GM13977 (cell line): Measurements from ENCODE around the gene ANXA10.

Experiments
- DNase-seq: peaks from one replicate; pipeline ENCODE4 v3.0.0; 2012; ENCODE audit warnings: low spot score
- in situ Hi-C: fragments of 300-500 bp; cut with MboI; formaldehyde crosslinking; loops from one replicate; pipeline ENCODE4 v1.12.0; 2022; ENCODE audit warnings: low sequenced_read_pairs, low pct_unique_long_range_greater_than_20kb, mixed read lengths, inconsistent platforms; ENCODE audit not compliant: unreplicated experiment
- TF ChIP-seq, protein P1 (sequence below): IDR thresholded peaks from 2 replicates; pipeline ENCODE4 v1.5.1; 2012; ENCODE audit warnings: mild to moderate bottlenecking, control low read depth; ENCODE audit not compliant: insufficient read depth; ENCODE audit errors: extremely low read depth, missing control alignments

ANXA10 gene

DNA sequence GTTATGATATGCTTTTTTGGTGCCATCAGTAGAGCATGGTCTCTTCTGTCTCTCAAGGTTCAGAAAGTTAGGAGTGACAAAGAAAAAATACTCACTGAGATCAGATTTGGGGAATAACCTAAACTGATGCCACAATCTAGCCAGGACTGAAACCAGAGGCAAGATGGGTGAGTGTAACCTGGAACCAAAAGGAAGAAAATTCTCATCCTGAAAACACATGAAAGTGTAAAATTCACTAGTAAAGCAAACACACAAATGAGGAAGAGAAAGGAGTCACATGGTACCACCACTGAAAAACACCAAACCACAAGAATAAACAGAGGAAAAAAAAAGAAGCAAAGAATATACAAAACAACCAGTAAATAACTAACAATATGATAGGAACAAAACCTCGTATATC lies 96.4 kb downstream of the ANXA10 start:
- TF ChIP-seq, protein P1, sequence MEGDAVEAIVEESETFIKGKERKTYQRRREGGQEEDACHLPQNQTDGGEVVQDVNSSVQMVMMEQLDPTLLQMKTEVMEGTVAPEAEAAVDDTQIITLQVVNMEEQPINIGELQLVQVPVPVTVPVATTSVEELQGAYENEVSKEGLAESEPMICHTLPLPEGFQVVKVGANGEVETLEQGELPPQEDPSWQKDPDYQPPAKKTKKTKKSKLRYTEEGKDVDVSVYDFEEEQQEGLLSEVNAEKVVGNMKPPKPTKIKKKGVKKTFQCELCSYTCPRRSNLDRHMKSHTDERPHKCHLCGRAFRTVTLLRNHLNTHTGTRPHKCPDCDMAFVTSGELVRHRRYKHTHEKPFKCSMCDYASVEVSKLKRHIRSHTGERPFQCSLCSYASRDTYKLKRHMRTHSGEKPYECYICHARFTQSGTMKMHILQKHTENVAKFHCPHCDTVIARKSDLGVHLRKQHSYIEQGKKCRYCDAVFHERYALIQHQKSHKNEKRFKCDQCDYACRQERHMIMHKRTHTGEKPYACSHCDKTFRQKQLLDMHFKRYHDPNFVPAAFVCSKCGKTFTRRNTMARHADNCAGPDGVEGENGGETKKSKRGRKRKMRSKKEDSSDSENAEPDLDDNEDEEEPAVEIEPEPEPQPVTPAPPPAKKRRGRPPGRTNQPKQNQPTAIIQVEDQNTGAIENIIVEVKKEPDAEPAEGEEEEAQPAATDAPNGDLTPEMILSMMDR: no peak
- DNase-seq: no peak
- in situ Hi-C loops: loop anchor here (25.0 kb wide), 1 partner anchor 1299 kb away; no protein-coding TSS in a partner anchor

DNA sequence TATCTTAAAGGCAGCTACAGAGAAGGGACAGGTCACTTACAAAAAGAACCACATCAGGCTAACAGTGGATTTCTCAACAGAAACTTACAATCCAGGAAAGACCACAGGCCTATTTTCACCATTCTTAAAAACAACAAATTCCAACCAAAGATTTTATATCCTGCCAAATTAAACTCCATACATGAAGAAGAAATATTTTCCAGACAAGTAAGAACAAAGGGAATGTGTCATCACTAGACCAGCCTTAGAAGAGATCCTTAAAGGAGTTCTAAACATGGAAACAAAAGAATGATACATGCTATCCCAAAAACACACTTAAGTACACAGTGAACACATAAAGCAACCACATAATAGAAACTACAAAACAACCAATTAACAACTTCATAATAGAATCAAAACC lies 105.6 kb downstream of the ANXA10 start:
- in situ Hi-C loops: loop anchor here (25.0 kb wide), 1 partner anchor 1289 kb away; no protein-coding TSS in a partner anchor
- no peak for DNase-seq
- TF ChIP-seq, protein P1: no peak

GRCh38 chr4:168199260-168199957 lies 107.1 kb downstream of the ANXA10 start:
- in situ Hi-C loops: loop anchor here (25.0 kb wide), 1 partner anchor 1288 kb away; no protein-coding TSS in a partner anchor
- TF ChIP-seq, protein P1: no peak
- no peak for DNase-seq

DNA sequence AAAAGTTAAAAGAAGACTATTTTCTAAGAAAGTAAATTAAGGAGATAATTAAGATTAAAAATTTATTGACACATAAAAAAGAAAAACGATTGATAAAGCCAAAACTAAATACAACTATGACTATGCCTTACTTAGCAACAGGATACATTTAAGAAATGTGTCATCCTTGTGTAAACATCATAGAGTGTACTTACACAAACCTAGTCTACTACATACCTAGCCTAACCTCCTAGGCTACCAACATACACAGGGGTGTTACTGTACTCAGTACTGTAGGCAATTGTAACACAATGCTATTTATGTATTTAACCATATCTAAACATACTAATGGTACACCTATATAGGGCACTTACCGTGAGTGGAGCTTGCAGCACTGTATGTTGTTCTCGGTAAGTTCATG lies 108.3 kb downstream of the ANXA10 start:
- DNase-seq: no peak
- TF ChIP-seq, protein P1: no peak
- in situ Hi-C loops: no loop called here

DNA sequence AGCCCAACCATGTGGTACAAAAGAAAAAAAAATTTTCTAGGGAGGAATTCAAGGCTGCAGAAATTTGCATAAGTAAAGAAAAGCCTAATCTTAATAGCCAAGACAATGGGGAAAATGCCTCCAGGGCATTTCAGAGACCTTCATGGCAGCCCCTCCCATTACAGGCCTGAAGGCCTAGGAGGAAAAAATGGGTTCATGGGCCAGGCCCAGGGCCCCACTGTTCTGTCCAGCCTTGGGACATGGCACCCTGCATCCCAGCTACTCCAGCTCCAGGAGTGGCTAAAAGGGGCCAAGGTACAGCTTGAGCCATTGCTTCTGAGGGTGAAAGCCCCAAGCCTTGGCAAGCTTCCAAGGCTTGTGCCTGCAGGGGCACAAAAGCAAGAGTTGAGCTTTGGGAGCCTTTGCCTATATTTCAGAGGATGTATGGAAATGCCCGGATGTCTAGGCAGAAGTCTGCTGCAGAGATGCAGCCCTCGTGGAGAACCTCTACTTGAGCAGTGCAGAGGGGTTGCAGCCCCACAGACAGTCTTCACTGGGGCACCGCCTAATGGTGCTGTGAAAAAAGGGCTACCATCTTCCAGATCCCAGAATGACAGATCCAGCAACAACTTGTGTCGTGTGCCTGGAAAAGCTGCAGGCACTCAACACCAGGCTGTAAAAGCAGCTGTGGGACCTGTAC lies 111.0 kb downstream of the ANXA10 start:
- no peak for DNase-seq
- TF ChIP-seq, protein P1: no peak
- in situ Hi-C loops: no loop called here

DNA sequence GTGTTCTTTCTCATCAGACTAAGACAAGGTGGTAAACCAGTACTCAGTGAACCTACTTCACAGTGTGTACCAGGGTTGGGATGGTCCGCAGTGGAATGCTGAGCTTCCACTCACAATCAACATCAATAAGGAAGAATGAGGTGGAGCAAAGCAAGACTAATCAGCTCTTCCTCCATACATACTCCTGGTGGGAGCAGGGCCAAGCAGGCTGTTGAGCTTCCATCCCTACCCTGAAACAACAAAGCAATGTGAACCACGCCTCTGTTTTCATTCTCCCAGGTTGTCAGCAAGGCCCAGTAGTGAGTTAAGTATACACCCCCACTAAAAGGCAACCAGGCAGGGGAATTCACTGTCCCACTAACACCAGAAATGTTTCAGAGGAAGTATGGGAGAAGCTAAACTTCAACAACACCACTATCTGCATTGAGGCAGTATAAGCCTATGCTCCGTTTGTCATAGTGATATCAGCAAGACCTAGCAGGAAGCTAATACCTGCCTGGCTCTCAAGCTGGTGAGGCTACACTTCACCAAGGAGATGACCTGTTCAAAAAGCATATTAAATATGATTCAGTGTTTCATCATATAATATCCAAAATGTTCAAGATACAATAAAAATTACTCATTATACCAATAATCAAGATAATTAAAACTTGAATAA lies 116.7 kb downstream of the ANXA10 start:
- in situ Hi-C loops: no loop called here
- TF ChIP-seq, protein P1: no peak
- DNase-seq: no peak
